ENCODE results near the gene TRIM5. TPM values are rescaled to one million over a fixed set of nuclear protein-coding genes. Genes with fewer than 3 reads are reported as not detected.

The TRIM5 gene
- polyA plus RNA-seq, 3 donors, result 9.4 to 14.4 (median 10.6) TPM

DNA sequence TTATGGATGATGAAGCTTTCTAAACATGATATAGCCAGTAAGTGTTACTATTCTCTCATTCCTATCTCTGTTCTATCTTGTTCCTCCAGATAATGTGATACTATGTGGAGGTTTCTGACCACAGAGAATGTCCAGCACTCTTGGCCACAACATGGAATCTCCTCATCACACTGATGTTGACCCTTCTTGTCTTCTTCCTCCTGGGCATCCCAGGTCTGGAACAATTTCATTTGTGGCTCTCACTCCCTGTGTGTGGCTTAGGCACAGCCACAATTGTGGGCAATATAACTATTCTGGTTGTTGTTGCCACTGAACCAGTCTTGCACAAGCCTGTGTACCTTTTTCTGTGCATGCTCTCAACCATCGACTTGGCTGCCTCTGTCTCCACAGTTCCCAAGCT is 41.5 kb upstream of the TRIM5 start:
- DNase-seq, result no peak
- intact Hi-C loops (cut with micrococcal nuclease), result no loop called here
- Histone ChIP-seq H3K9me3 (replicated peaks in 1 of 2; ENCODE audit: control insufficient read depth in 1 of 2, insufficient read depth in 1 of 2, low read length in 2 of 2) (no peaks in the 10 kb centered on the region), H4K20me1 (ENCODE audit: insufficient read depth, low read length) (no peaks in the 10 kb centered on the region), H3K27me3 (ENCODE audit: control insufficient read depth in 2 of 2, insufficient read depth in 2 of 2, low read length in 2 of 2) (no peaks in the 10 kb centered on the region), H3K9ac (ENCODE audit: insufficient read depth, low read length, poor library complexity, severe bottlenecking) (no peak overlapping the region), H3K36me3 (replicated peaks in 1 of 2; ENCODE audit: control insufficient read depth in 1 of 2, insufficient read depth in 2 of 2, low read length in 2 of 2) (no peaks in the 10 kb centered on the region), H3K4me3 (replicated peaks in 1 of 3; ENCODE audit: low read depth in 2 of 3, low read length in 3 of 3) (no peak overlapping the region), H2AFZ (ENCODE audit: insufficient read depth, low read depth, low read length, poor library complexity, severe bottlenecking) (no peak overlapping the region), H3K4me1 (ENCODE audit: control insufficient read depth in 1 of 2, insufficient read depth in 2 of 2, low read length in 2 of 2) (no peaks in the 10 kb centered on the region), H3K27ac (ENCODE audit: low read depth in 1 of 2, low read length in 2 of 2) (no peak overlapping the region), H3K4me2 (replicated peaks; ENCODE audit: extremely low read depth, low read length, poor library complexity, severe bottlenecking) (no peak overlapping the region), H3K79me2 (ENCODE audit: insufficient read depth, low read length) (no peaks in the 10 kb centered on the region)
- H3K4me1 Mint-ChIP-seq, result no peaks in the 10 kb centered on the region
- H3K4me3 Mint-ChIP-seq, result no peak overlapping the region
- H3K27ac Mint-ChIP-seq, result no peak overlapping the region
- 92% methylated on average over 1 of the region's 1 CpG for WGBS (ENCODE audit: insufficient coverage)
- TF ChIP-seq, protein P1, sequence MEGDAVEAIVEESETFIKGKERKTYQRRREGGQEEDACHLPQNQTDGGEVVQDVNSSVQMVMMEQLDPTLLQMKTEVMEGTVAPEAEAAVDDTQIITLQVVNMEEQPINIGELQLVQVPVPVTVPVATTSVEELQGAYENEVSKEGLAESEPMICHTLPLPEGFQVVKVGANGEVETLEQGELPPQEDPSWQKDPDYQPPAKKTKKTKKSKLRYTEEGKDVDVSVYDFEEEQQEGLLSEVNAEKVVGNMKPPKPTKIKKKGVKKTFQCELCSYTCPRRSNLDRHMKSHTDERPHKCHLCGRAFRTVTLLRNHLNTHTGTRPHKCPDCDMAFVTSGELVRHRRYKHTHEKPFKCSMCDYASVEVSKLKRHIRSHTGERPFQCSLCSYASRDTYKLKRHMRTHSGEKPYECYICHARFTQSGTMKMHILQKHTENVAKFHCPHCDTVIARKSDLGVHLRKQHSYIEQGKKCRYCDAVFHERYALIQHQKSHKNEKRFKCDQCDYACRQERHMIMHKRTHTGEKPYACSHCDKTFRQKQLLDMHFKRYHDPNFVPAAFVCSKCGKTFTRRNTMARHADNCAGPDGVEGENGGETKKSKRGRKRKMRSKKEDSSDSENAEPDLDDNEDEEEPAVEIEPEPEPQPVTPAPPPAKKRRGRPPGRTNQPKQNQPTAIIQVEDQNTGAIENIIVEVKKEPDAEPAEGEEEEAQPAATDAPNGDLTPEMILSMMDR (IDR thresholded peaks at IDR 0.05), result no peak
- no peaks in the 10 kb centered on the region for H3K36me3 Mint-ChIP-seq
- peaks cover 0 to 2% (median 2%) of the 10 kb centered on the region in 3 donors for H3K27me3 Mint-ChIP-seq (ENCODE audit: low read depth in 3 of 3)
- peaks cover 0 to 5% (median 0%) of the 10 kb centered on the region in 7 donors for H3K9me3 Mint-ChIP-seq

DNA sequence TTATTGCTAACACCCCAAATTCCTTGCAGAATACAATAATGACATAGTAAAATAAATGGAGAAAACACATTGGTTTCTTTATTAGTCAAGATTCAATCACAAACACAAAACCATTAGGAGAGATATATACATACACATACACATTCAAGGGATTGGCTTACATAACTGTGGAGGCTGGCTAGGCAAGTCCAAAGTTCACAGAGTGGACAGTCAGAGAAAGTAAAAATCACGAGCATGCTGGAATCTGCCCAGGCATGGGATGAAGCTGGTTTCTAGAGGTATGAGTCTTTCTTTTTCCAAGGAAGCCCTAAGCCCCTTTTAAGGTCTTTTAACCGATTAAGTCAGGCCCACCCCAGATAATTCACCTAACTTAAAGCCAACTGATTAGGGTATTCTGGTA is 37.7 kb upstream of the TRIM5 start:
- Histone ChIP-seq H3K79me2 (ENCODE audit: insufficient read depth, low read length) (no peaks in the 10 kb centered on the region), H4K20me1 (ENCODE audit: insufficient read depth, low read length) (no peaks in the 10 kb centered on the region), H3K27ac (ENCODE audit: low read depth in 1 of 2, low read length in 2 of 2) (no peak overlapping the region), H3K9ac (ENCODE audit: insufficient read depth, low read length, poor library complexity, severe bottlenecking) (no peak overlapping the region), H3K36me3 (replicated peaks in 1 of 2; ENCODE audit: control insufficient read depth in 1 of 2, insufficient read depth in 2 of 2, low read length in 2 of 2) (no peaks in the 10 kb centered on the region), H3K4me1 (ENCODE audit: control insufficient read depth in 1 of 2, insufficient read depth in 2 of 2, low read length in 2 of 2) (no peaks in the 10 kb centered on the region), H2AFZ (ENCODE audit: insufficient read depth, low read depth, low read length, poor library complexity, severe bottlenecking) (no peak overlapping the region), H3K9me3 (replicated peaks in 1 of 2; ENCODE audit: control insufficient read depth in 1 of 2, insufficient read depth in 1 of 2, low read length in 2 of 2) (no peaks in the 10 kb centered on the region), H3K4me3 (replicated peaks in 1 of 3; ENCODE audit: low read depth in 2 of 3, low read length in 3 of 3) (no peak overlapping the region), H3K27me3 (ENCODE audit: control insufficient read depth in 2 of 2, insufficient read depth in 2 of 2, low read length in 2 of 2) (no peaks in the 10 kb centered on the region), H3K4me2 (replicated peaks; ENCODE audit: extremely low read depth, low read length, poor library complexity, severe bottlenecking) (no peak overlapping the region)
- intact Hi-C loops (cut with micrococcal nuclease), result no loop called here
- peaks cover 2 to 4% (median 2%) of the 10 kb centered on the region in 3 donors for H3K27me3 Mint-ChIP-seq (ENCODE audit: low read depth in 3 of 3)
- peaks cover 0 to 5% of the 10 kb centered on the region in 2 donors for H3K36me3 Mint-ChIP-seq
- no peak overlapping the region for H3K27ac Mint-ChIP-seq
- no peaks in the 10 kb centered on the region for H3K4me1 Mint-ChIP-seq
- H3K4me3 Mint-ChIP-seq, result no peak overlapping the region
- H3K9me3 Mint-ChIP-seq, result peaks cover 0 to 7% (median 4%) of the 10 kb centered on the region in 7 donors
- no peak for DNase-seq
- TF ChIP-seq, protein P1 (IDR thresholded peaks at IDR 0.05), result no peak
- WGBS (ENCODE audit: insufficient coverage), result 100% methylated on average over 1 of the region's 2 CpGs
